HL-60/S4 treated with retinoic acid at 250 ng/mL for 4 days and 3 days (cell line): ENCODE measurements around the gene RBFOX2.
"Not testable (repeated sequence)": the region's sequence is repeated elsewhere in the genome, so short reads cannot be mapped to it uniquely, and the experiment has no call there.

ENCODE experiments used
- in situ Hi-C: fragments of 300-500 bp; cut with MboI; formaldehyde crosslinking; loops from 2 replicates; pipeline ENCODE4 v1.7.0; 2022; ENCODE audit warnings: low sequenced_read_pairs

The RBFOX2 gene

GRCh38 chr22:36010090-36010489, 18.5 kb downstream of the RBFOX2 start:
- in situ Hi-C loops = no loop called here

- in situ Hi-C loops = no loop called here
Measured at GRCh38 chr22:36009085-36009484, 19.5 kb downstream of the RBFOX2 start.

- in situ Hi-C loops = no loop called here
Measured at GRCh38 chr22:36008565-36008964, 20.1 kb downstream of the RBFOX2 start.

- in situ Hi-C loops = no loop called here
Measured at GRCh38 chr22:36008131-36008530, 20.5 kb downstream of the RBFOX2 start.

GRCh38 chr22:36003972-36004674, 24.5 kb downstream of the RBFOX2 start:
- in situ Hi-C loops = no loop called here

GRCh38 chr22:36002718-36003260, 25.8 kb downstream of the RBFOX2 start:
- in situ Hi-C loops = no loop called here

GRCh38 chr22:36002084-36002483, 26.5 kb downstream of the RBFOX2 start:
- in situ Hi-C loops = no loop called here

- in situ Hi-C loops = no loop called here
Measured at GRCh38 chr22:35998748-35999147, 29.9 kb downstream of the RBFOX2 start.

- in situ Hi-C loops = no loop called here
Measured at GRCh38 chr22:35997438-35997837, 31.2 kb downstream of the RBFOX2 start.

GRCh38 chr22:35996596-35996995, 32.0 kb downstream of the RBFOX2 start:
- in situ Hi-C loops = no loop called here

- in situ Hi-C loops = no loop called here
Measured at GRCh38 chr22:35995772-35996171, 32.9 kb downstream of the RBFOX2 start.

- in situ Hi-C loops = no loop called here
Measured at GRCh38 chr22:35995348-35995747, 33.3 kb downstream of the RBFOX2 start.

GRCh38 chr22:35993727-35994126, 34.9 kb downstream of the RBFOX2 start:
- in situ Hi-C loops = not testable (repeated sequence)

- in situ Hi-C loops = no loop called here
Measured at GRCh38 chr22:35993048-35993714, 35.4 kb downstream of the RBFOX2 start.

GRCh38 chr22:35991168-35991567, 37.5 kb downstream of the RBFOX2 start:
- in situ Hi-C loops = no loop called here

- in situ Hi-C loops = no loop called here
Measured at GRCh38 chr22:35988030-35988429, 40.6 kb downstream of the RBFOX2 start.

- in situ Hi-C loops = no loop called here
Measured at GRCh38 chr22:35987487-35987886, 41.1 kb downstream of the RBFOX2 start.

GRCh38 chr22:35986088-35986487, 42.5 kb downstream of the RBFOX2 start:
- in situ Hi-C loops = no loop called here

GRCh38 chr22:35985371-35985770, 43.3 kb downstream of the RBFOX2 start:
- in situ Hi-C loops = no loop called here

- in situ Hi-C loops = no loop called here
Measured at GRCh38 chr22:35984183-35985175, 44.1 kb downstream of the RBFOX2 start.

- in situ Hi-C loops = no loop called here
Measured at GRCh38 chr22:35981900-35982299, 46.7 kb downstream of the RBFOX2 start.
